AG09319 (cell line): ENCODE data around the gene SDHB.

Source experiments
- DNase-seq: peaks from one replicate; pipeline ENCODE4 v3.0.0-alpha.2; 2010; ENCODE audit warnings: low read depth; ENCODE audit errors: extremely low read depth
- TF ChIP-seq, protein P1 (sequence below): IDR thresholded peaks from 2 replicates; pipeline ENCODE4 v1.5.1; 2011; ENCODE audit warnings: low read depth, mild to moderate bottlenecking, inconsistent platforms, low read length, moderate library complexity

Gene SDHB

DNA sequence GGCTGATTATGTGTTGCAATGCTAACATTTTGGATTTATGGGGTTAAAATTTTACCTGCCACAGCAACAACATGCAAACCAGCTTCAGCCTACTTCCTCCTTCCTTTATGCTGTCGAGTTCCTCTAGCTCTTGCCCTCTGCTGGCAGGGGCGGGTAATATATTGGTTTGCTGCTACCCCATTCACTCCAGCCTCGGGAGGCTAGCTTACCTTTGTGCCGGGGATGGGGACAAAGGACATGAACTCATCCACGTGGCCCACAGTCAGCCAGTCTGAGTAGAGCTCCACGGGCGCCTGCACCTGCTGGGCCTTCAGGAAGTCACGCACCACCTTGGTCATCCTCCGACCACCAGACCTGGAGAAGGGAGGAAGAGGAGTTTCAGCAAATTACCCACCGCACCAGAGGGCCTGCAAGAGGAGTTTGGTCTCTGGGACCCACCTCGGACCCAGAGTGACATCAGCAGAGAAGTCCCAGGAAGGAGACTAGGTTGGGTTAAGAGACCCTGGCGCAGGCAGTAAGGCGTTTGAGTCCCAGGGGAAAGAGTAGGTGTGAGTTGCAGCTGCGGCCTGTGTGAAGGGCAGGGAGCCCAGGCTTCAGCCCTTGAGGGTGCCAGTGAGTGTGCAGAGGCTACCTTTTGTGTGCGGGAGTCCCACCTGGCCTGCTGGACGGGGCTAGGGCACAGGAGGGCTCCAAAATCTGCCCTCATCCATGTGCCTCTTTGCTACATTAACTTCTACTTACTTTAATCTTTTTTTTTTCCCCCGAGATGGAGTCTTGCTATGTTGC is 21.8 kb upstream of the SDHB start:
- TF ChIP-seq, protein P1, sequence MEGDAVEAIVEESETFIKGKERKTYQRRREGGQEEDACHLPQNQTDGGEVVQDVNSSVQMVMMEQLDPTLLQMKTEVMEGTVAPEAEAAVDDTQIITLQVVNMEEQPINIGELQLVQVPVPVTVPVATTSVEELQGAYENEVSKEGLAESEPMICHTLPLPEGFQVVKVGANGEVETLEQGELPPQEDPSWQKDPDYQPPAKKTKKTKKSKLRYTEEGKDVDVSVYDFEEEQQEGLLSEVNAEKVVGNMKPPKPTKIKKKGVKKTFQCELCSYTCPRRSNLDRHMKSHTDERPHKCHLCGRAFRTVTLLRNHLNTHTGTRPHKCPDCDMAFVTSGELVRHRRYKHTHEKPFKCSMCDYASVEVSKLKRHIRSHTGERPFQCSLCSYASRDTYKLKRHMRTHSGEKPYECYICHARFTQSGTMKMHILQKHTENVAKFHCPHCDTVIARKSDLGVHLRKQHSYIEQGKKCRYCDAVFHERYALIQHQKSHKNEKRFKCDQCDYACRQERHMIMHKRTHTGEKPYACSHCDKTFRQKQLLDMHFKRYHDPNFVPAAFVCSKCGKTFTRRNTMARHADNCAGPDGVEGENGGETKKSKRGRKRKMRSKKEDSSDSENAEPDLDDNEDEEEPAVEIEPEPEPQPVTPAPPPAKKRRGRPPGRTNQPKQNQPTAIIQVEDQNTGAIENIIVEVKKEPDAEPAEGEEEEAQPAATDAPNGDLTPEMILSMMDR: peak; percentile 25
- DNase-seq: no peak

- DNase-seq: no peak
- TF ChIP-seq, protein P1: no peak
Measured at GRCh38 chr1:17071794-17072193, 18.0 kb upstream of the SDHB start.

DNA sequence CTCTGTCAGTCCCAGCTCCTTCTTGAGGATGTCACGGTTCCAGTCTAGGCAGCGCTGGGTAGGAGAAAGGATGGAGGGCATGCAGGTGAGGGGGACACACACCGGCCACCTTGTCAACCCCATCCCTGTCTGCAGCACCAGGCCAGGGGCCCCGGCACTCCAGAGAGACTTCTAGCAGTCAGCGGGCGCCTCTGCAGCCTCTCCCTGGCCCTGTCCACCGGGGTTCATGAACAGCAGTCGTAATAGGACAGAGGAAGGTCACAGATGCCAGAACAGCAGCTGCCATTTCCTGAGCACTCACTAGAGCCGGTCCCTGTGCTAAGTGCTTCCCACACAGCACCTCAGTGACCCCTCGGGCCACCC is 16.3 kb upstream of the SDHB start:
- no peak for DNase-seq

DNA sequence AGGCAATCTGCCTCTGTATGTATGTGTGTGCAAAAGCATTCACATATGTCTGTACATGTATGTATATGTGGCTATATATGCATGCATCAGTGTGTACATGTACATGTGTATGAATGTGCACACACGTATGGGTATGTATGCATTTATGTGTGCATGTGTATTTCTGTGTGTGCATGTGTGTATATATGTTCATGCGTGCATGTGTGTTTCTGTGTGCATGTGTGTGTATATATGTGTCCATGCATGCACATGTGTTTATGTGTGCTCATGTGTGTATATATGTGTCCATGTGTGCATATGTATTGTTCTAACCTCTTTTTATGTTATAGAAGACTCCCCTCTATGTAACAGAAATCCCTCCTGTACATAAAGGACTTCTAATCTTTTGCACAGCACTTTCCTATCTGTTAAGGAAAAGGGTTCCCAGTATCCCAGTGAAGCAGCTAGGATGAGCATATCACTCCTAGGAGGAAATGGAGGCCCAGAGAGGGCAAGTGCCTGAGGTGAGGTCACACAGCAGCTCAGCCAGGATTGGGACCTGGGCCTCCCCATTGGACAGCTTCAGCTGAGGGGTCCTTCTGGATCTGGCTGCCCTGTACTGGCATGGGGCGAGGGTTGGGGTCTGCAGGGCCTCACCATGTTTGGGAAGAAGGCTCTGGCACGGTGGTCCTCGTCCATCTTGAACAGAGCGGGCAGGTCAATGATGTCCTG is 15.8 kb upstream of the SDHB start:
- no peak for DNase-seq
- TF ChIP-seq, protein P1: no peak

More for the DNA sequence above, 16.3 kb upstream of the SDHB start:
- TF ChIP-seq, protein P1: no peak

- TF ChIP-seq, protein P1: no peak
- no peak for DNase-seq
Measured at GRCh38 chr1:17068789-17069188, 15.0 kb upstream of the SDHB start.

- no peak for DNase-seq
- TF ChIP-seq, protein P1: no peak
Measured at GRCh38 chr1:17067465-17068240, 13.8 kb upstream of the SDHB start.

- TF ChIP-seq, protein P1: no peak
- DNase-seq: no peak
Measured at GRCh38 chr1:17067069-17067426, 13.2 kb upstream of the SDHB start.
